A673 (cell line): ENCODE measurements around the gene RPS18. TPM values are rescaled to one million over a fixed set of nuclear protein-coding genes. Genes with fewer than 3 reads are reported as not detected.

ENCODE experiments used
- BruUV-seq: library from RNA; stranded (reverse); fragments of 400-500 nt; replicated peaks from 2 replicates; lab custom pipeline; 2021; lab: Mats Ljungman, UMichigan
- CTCF ChIA-PET: fragments of 300-600 bp; sonication (Branson Sonifier 250); formaldehyde crosslinking; loops from one replicate; lab custom pipeline; 2022; ENCODE audit warnings: antibody characterized with exemption; lab: Charles Lee
- POLR2A ChIA-PET: fragments of 300-600 bp; sonication (Branson Sonifier 250); formaldehyde crosslinking; loops from one replicate; lab custom pipeline; 2022; ENCODE audit warnings: antibody characterized with exemption; ENCODE audit not compliant: low non-redundant PET; lab: Charles Lee
- DNase-seq: peaks from one replicate; pipeline ENCODE4 v3.0.0-alpha.2; 2015; ENCODE audit warnings: low spot score
- H3K27ac ChIP-seq: fragments of 200-600 bp; sonication (generic); 2 replicates; pipeline ENCODE4 v1.5.1; 2016; ENCODE audit warnings: mixed run types, low read depth, mild to moderate bottlenecking, mixed read lengths, antibody characterized with exemption, low read length; ENCODE audit not compliant: poor library complexity, severe bottlenecking
- H3K27me3 ChIP-seq: fragments of 200-600 bp; sonication (generic); replicated peaks from 2 replicates; pipeline ENCODE4 v1.6.1; 2017; ENCODE audit warnings: mixed run types, low read depth, mild to moderate bottlenecking, mixed read lengths, antibody characterized with exemption, low read length; ENCODE audit not compliant: insufficient read depth, poor library complexity
- H3K36me3 ChIP-seq: fragments of 200-600 bp; sonication (generic); 2 replicates; pipeline ENCODE4 v1.6.1; 2016; ENCODE audit warnings: mixed run types, mild to moderate bottlenecking, mixed read lengths, antibody characterized with exemption, low read length; ENCODE audit not compliant: insufficient read depth, poor library complexity, severe bottlenecking
- H3K4me1 ChIP-seq: fragments of 200-600 bp; sonication (generic); 2 replicates; pipeline ENCODE4 v1.6.1; 2017; ENCODE audit warnings: mixed run types, mild to moderate bottlenecking, mixed read lengths, antibody characterized with exemption, low read length; ENCODE audit not compliant: insufficient read depth, poor library complexity, severe bottlenecking
- H3K4me3 ChIP-seq: fragments of 200-600 bp; sonication (generic); 2 replicates; pipeline ENCODE4 v1.5.1; 2016; ENCODE audit warnings: low read depth, mixed run types, mild to moderate bottlenecking, mixed read lengths, low read length; ENCODE audit not compliant: poor library complexity, severe bottlenecking
- H3K9me3 ChIP-seq: fragments of 200-600 bp; sonication (generic); 2 replicates; pipeline ENCODE4 v1.6.1; 2016; ENCODE audit warnings: mixed run types, low read depth, mild to moderate bottlenecking, mixed read lengths, antibody characterized with exemption, low read length; ENCODE audit not compliant: poor library complexity, severe bottlenecking
- EZH2 ChIP-seq: fragments of 200-600 bp; sonication (generic); IDR thresholded peaks from 2 replicates; pipeline ENCODE4 v1.6.1; 2017; ENCODE audit warnings: borderline replicate concordance, low read depth, mild to moderate bottlenecking, mixed read lengths, antibody characterized with exemption, low read length; ENCODE audit not compliant: poor library complexity, severe bottlenecking
- intact Hi-C: fragments of 100-400 bp; cut with micrococcal nuclease; formaldehyde crosslinking; loops from one replicate; pipeline ENCODE4 v1.10.0; 2022; ENCODE audit not compliant: unreplicated experiment
- total RNA-seq: library from RNA; stranded (reverse); gene quantifications from 2 replicates; pipeline ENCODE4 v1.2.3, GENCODE V29; 2021
- TF ChIP-seq, protein P1 (sequence below): fragments of 300-800, 200-600 bp; sonication (generic); conservative IDR thresholded peaks from 2 replicates; pipeline ENCODE4 v1.5.1; 2017; ENCODE audit warnings: low read depth, mild to moderate bottlenecking, antibody characterized with exemption, low read length, moderate library complexity, mixed read lengths

The RPS18 gene
- total RNA-seq, 1 experiment from 2014 or later, result 1,781 TPM

DNA sequence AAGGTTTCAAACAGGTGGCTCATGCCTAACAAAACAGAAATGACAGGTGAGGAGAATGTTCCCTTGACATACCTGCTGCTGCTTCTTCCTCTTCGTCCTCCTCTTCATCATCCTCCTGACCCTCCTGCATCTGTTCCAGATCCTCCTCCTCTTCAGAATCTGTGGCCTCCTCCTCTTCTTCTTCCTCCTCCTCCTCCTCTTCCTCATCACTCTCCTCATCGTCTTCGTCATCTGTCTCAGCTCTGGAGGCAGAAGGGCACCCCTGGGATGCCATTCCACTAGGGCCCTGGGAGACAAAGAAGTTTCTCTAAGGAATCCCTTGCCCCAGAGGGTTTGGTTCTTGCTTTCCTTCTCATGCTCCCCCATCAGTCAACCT lies 48.1 kb downstream of the RPS18 start:
- no peak for DNase-seq
- Histone ChIP-seq H3K4me3 (no peak overlapping the region), H3K4me1 (peaks cover 40% of the 10 kb centered on the region), H3K27ac (peak overlapping the region; percentile 83), H3K36me3 (peaks cover 35% of the 10 kb centered on the region), H3K9me3 (no peaks in the 10 kb centered on the region), H3K27me3 (no peaks in the 10 kb centered on the region)
- intact Hi-C loops, result loop anchor here (5.0 to 10.0 kb wide), 2 partner anchors 72 to 95 kb away; partner anchors contain the start of genes CUTA, KIFC1 and PHF1
- no TSS peak for BruUV-seq
- ChIA-PET POLR2A (interaction anchor here (0.6 kb wide), 1 partner anchor 11 kb away, joined by 5 read pairs; no protein-coding TSS in a partner anchor), CTCF (no interaction called here)
- no peak for TF ChIP-seq EZH2
- TF ChIP-seq, protein P1, sequence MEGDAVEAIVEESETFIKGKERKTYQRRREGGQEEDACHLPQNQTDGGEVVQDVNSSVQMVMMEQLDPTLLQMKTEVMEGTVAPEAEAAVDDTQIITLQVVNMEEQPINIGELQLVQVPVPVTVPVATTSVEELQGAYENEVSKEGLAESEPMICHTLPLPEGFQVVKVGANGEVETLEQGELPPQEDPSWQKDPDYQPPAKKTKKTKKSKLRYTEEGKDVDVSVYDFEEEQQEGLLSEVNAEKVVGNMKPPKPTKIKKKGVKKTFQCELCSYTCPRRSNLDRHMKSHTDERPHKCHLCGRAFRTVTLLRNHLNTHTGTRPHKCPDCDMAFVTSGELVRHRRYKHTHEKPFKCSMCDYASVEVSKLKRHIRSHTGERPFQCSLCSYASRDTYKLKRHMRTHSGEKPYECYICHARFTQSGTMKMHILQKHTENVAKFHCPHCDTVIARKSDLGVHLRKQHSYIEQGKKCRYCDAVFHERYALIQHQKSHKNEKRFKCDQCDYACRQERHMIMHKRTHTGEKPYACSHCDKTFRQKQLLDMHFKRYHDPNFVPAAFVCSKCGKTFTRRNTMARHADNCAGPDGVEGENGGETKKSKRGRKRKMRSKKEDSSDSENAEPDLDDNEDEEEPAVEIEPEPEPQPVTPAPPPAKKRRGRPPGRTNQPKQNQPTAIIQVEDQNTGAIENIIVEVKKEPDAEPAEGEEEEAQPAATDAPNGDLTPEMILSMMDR, result no peak

DNA sequence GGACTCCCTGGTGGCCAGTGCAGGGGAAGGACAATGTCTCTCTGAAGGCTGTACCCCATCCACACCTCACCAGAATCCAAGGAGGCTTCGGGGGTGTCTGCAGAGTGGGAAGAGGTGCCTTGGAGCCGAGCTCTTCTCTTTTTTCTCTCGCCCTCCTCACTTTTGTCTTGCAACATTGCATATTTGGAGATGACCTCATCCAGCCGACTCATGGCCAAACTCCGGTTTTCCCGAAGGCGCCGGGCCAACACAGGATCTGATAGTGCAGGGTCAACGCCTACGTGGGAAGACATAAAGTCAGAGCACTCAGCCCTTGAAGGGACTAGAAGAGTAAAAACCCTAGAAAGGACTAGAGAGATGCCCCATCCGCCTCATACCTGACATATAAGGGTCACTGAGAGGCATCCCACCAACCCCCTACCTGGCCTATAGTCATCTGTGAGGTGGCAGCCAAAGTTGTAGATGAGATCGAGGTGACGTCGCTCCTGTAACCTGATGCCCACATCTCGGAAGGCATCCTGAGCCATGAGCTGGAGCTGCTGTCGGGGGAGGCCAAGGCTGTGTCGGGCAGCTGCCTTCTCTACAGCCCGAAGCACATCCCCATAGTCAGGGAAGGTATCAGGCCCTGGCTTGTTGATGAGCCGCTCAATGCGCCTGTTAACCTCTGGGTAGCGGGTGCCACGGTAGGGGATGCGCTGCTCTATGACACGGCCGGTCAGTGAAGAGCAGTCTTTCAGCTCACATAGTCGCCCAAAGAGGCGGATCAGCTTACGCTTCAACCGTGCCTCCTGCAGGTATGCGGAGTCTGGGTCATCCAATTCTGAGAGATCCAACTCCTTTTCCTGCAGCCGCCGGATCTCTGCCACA lies 48.7 kb downstream of the RPS18 start:
- no TSS peak for BruUV-seq
- H3K27me3 ChIP-seq, result no peaks in the 10 kb centered on the region
- H3K9me3 ChIP-seq, result no peaks in the 10 kb centered on the region
- no peak for TF ChIP-seq EZH2
- TF ChIP-seq, protein P1, result no peak
- ChIA-PET POLR2A (no interaction called here), CTCF (no interaction called here)
- peaks cover 35% of the 10 kb centered on the region for H3K36me3 ChIP-seq
- peaks cover 34% of the 10 kb centered on the region for H3K4me1 ChIP-seq
- peak overlapping the region; percentile 83 for H3K27ac ChIP-seq
- intact Hi-C loops, result no loop called here
- no peak for DNase-seq
- peak overlapping the region; percentile 78 for H3K4me3 ChIP-seq

DNA sequence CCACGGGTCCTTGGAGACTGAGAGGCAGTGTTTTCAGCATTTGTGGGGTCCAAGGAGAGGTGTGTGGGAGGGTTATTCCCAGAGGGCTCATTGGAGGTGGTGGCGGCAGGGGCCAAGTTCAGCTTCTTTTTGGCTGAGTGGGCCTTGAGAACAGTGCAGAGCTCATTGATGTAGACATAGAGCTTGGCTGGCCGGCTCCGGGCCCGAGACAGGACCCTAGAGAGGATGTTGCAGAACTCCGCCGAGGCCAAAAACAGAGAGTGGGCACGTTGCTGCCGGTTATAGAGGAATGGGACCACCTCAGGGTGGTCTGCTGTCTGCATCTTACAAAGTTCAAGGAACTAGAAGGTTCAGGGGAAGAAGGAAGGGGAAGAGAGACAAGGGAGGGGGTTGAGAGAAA lies 49.4 kb downstream of the RPS18 start:
- no peak for DNase-seq
- CTCF ChIA-PET, result no interaction called here
- Histone ChIP-seq H3K9me3 (no peaks in the 10 kb centered on the region), H3K4me3 (peak overlapping the region; percentile 78), H3K27ac (peak overlapping the region; percentile 83), H3K27me3 (no peaks in the 10 kb centered on the region), H3K4me1 (peaks cover 34% of the 10 kb centered on the region), H3K36me3 (peaks cover 35% of the 10 kb centered on the region)
- intact Hi-C loops, result no loop called here
- BruUV-seq, result no TSS peak
- TF ChIP-seq, protein P1, result no peak
- TF ChIP-seq EZH2, result no peak
- POLR2A ChIA-PET, result no interaction called here
